SU-DHL-6 (cell line): ENCODE measurements around the gene SLC7A11.

Source experiments
- H2AFZ ChIP-seq: fragments of 200-600 bp; sonication (generic); 2 replicates; pipeline ENCODE4 v1.6.1; 2014; ENCODE audit warnings: low read depth, mild to moderate bottlenecking, moderate library complexity, mixed read lengths, antibody characterized with exemption, low read length; ENCODE audit not compliant: severe bottlenecking
- H3F3A ChIP-seq: fragments of 200-600 bp; shearing (Covaris generic); 2 replicates; pipeline ENCODE4 v1.6.0; 2016; ENCODE audit warnings: antibody characterized with exemption, mild to moderate bottlenecking; ENCODE audit not compliant: insufficient read depth
- H3K27ac ChIP-seq: fragments of 200-600 bp; sonication (generic); 2 replicates; pipeline ENCODE4 v1.5.1; 2016; ENCODE audit warnings: low read depth, mild to moderate bottlenecking, low read length, moderate library complexity, mixed read lengths
- H3K27me3 ChIP-seq: fragments of 200-600 bp; sonication (generic), shearing (Covaris generic); 2 replicates; pipeline ENCODE4 v1.6.0; 2014; ENCODE audit warnings: mild to moderate bottlenecking, low read length
- H3K36me3 ChIP-seq: fragments of 200-600 bp; sonication (generic); 2 replicates; pipeline ENCODE4 v1.6.1; 2014; ENCODE audit warnings: mild to moderate bottlenecking, low read length, mixed read lengths
- H3K4me2 ChIP-seq: fragments of 300-600, 200-600 bp; shearing (Covaris generic), sonication (generic); 2 replicates; pipeline ENCODE4 v1.6.0; 2014; ENCODE audit warnings: low read length, low read depth, mild to moderate bottlenecking; ENCODE audit not compliant: poor library complexity, severe bottlenecking
- H3K4me3 ChIP-seq: fragments of 200-600 bp; sonication (generic); 2 replicates; pipeline ENCODE4 v1.5.1; 2014; ENCODE audit warnings: antibody characterized with exemption, low read length, mild to moderate bottlenecking, mixed read lengths; ENCODE audit not compliant: insufficient read depth, poor library complexity, severe bottlenecking
- H3K79me2 ChIP-seq: fragments of 200-600 bp; sonication (generic); 2 replicates; pipeline ENCODE4 v1.6.1; 2014; ENCODE audit warnings: mild to moderate bottlenecking, low read length, moderate library complexity; ENCODE audit not compliant: insufficient read depth
- H3K9ac ChIP-seq: fragments of 200-600 bp; sonication (generic); 2 replicates; pipeline ENCODE4 v1.7.0; 2014; ENCODE audit warnings: mild to moderate bottlenecking, low read length
- H3K9me2 ChIP-seq: fragments of 200-600 bp; sonication (generic); replicated peaks from 2 replicates; pipeline ENCODE4 v1.6.1; 2014; ENCODE audit warnings: low read length; ENCODE audit not compliant: insufficient read depth
- H3K9me3 ChIP-seq: fragments of 200-600 bp; sonication (generic); 2 replicates; pipeline ENCODE4 v1.6.1; 2014; ENCODE audit warnings: low read length, mixed read lengths; ENCODE audit not compliant: insufficient read depth
- H4K20me1 ChIP-seq: fragments of 200-600 bp; sonication (generic); 2 replicates; pipeline ENCODE4 v1.6.1; 2014; ENCODE audit warnings: low read depth, mild to moderate bottlenecking, antibody characterized with exemption, low read length, moderate library complexity, mixed read lengths
- EZH2phosphoT487 ChIP-seq: fragments of 200-600 bp; sonication (generic), shearing (Covaris generic); conservative IDR thresholded peaks from 2 replicates; pipeline ENCODE4 v1.6.1; 2018; ENCODE audit warnings: mild to moderate bottlenecking, antibody characterized with exemption, low read length, moderate library complexity, mixed read lengths
- TF ChIP-seq, protein P1 (sequence below): fragments of 200-600 bp; sonication (generic); IDR thresholded peaks from one replicate; pipeline ENCODE4 v1.5.1; 2017; ENCODE audit warnings: antibody characterized with exemption, mild to moderate bottlenecking, low read length, moderate library complexity; ENCODE audit not compliant: insufficient read depth, poor library complexity, severe bottlenecking

Gene SLC7A11

DNA sequence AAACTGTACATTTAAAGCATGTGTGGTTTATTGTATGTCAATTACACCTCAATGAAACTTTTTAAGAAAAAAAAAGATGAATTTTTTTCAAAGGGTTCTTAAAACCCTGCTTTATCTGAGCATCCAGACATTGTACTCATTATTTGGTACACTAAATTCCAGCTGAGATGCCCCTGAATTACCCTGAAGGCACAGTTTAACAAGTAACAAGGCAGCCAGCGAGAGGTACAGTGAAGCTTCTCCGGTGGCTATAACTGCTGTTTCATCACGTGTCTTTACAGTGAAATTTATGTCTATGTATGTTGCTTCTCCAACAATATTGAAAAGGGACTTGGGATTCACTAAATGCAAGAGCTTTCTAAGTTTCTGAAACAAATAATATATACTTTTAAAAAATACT, 15.8 kb downstream of the SLC7A11 start:
- Histone ChIP-seq H3K27me3 (no peaks in the 10 kb centered on the region), H3K79me2 (no peaks in the 10 kb centered on the region), H2AFZ (no peak overlapping the region), H3K9me2 (no peaks in the 10 kb centered on the region), H4K20me1 (no peaks in the 10 kb centered on the region), H3K9ac (no peak overlapping the region), H3K4me2 (no peak overlapping the region), H3K36me3 (no peaks in the 10 kb centered on the region), H3K27ac (no peak overlapping the region), H3F3A (no peaks in the 10 kb centered on the region), H3K4me3 (no peak overlapping the region), H3K9me3 (no peaks in the 10 kb centered on the region)
- TF ChIP-seq EZH2phosphoT487 = no peak
- TF ChIP-seq, protein P1, sequence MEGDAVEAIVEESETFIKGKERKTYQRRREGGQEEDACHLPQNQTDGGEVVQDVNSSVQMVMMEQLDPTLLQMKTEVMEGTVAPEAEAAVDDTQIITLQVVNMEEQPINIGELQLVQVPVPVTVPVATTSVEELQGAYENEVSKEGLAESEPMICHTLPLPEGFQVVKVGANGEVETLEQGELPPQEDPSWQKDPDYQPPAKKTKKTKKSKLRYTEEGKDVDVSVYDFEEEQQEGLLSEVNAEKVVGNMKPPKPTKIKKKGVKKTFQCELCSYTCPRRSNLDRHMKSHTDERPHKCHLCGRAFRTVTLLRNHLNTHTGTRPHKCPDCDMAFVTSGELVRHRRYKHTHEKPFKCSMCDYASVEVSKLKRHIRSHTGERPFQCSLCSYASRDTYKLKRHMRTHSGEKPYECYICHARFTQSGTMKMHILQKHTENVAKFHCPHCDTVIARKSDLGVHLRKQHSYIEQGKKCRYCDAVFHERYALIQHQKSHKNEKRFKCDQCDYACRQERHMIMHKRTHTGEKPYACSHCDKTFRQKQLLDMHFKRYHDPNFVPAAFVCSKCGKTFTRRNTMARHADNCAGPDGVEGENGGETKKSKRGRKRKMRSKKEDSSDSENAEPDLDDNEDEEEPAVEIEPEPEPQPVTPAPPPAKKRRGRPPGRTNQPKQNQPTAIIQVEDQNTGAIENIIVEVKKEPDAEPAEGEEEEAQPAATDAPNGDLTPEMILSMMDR = no peak

DNA sequence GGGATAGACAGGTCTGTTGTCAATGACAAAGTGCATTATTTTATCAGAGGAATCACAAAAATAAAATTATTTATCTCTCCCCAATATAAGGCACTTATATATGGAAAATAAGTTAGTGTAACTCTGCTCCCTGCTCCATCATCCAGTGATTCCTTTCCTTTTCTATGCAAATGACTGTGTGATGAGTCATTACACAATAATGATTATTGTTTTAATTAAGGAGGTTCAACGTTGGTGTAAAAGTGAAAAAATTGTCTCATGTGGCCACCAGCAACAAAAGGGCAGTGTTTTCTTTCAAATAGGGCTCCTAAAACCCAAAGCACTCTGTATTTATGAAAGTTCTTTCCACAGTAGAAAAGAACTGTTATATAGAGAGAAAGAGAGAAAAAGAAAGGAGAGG, 16.7 kb downstream of the SLC7A11 start:
- no peak overlapping the region for H3K4me2 ChIP-seq
- H2AFZ ChIP-seq = no peak overlapping the region

DNA sequence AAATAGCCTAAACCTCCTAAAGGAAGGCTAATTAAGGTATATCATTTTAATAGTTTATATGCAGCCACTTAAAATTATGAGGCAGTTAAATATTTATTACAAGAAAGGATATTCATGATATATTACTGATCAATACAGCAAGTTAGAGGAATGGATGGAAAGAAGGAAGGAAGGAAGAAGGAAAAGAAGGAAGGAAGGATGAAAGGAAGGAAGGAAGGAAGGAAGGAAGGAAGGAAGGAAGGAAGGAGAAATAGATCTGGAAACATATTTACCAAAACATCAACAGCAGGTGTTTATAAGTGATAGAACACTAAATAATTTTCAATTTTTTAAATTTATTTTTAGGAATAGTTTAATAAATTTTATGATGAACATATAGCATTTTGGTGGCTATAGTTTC, 17.5 kb downstream of the SLC7A11 start:
- H3K4me3 ChIP-seq = no peak overlapping the region
- H2AFZ ChIP-seq = no peak overlapping the region
- no peaks in the 10 kb centered on the region for H4K20me1 ChIP-seq
- TF ChIP-seq, protein P1 = no peak
- TF ChIP-seq EZH2phosphoT487 = no peak
- no peak overlapping the region for H3K4me2 ChIP-seq
- H3K27me3 ChIP-seq = no peaks in the 10 kb centered on the region
- no peaks in the 10 kb centered on the region for H3K79me2 ChIP-seq
- H3F3A ChIP-seq = no peaks in the 10 kb centered on the region
- H3K36me3 ChIP-seq = no peaks in the 10 kb centered on the region
- H3K27ac ChIP-seq = no peak overlapping the region
- no peaks in the 10 kb centered on the region for H3K9me3 ChIP-seq
- no peaks in the 10 kb centered on the region for H3K9me2 ChIP-seq
- H3K9ac ChIP-seq = no peak overlapping the region

More for the DNA sequence above, 16.7 kb downstream of the SLC7A11 start:
- Histone ChIP-seq H3K27ac (no peak overlapping the region), H4K20me1 (no peaks in the 10 kb centered on the region), H3K27me3 (no peaks in the 10 kb centered on the region), H3K4me3 (no peak overlapping the region), H3K9me2 (no peaks in the 10 kb centered on the region), H3K9me3 (no peaks in the 10 kb centered on the region), H3K36me3 (no peaks in the 10 kb centered on the region), H3K79me2 (no peaks in the 10 kb centered on the region), H3K9ac (no peak overlapping the region), H3F3A (no peaks in the 10 kb centered on the region)
- TF ChIP-seq, protein P1 = no peak
- no peak for TF ChIP-seq EZH2phosphoT487
